ENCODE data around the gene FKBP5. TPM values are rescaled to one million over a fixed set of nuclear protein-coding genes. Genes with fewer than 3 reads are reported as not detected.
"Not testable (repeated sequence)": the region's sequence is repeated elsewhere in the genome, so short reads cannot be mapped to it uniquely, and the experiment has no call there.

FKBP5 gene
- polyA plus RNA-seq, 3 donors from 2014 or later, result 26.1 to 99.0 (median 29.3) TPM

DNA sequence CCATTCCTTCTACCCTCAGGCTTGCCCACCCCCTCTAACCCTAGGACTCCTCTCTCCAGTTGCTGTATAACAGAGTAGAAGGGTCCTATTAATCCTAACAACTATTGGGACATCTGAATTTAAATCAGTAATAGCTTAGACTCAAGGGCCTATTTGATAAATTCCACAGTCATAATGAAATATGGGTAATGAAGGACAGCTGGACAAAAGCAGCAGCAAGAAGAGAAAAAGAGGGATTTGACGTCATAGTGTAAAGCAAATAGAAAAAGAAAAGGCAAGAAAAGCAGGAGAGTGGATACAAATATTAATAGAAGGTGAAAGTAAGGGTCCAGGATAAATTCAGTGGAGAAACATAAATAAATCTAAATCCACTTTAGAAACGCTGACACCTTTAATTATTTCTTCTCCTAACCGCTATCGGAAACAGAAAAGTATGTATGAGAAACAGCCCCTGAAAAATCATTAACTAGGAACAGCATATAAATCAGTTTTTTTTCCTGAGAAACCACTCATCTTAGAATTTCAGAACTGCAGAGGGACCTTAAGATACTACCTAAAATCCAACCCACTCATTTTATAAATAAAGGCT lies 12.8 kb downstream of the FKBP5 start:
- Mint-ChIP-seq H3K36me3 (peaks cover 0 to 3% (median 0%) of the 10 kb centered on the region in 3 donors), H3K4me3 (no peak overlapping the region), H3K9me3 (no peaks in the 10 kb centered on the region), H3K4me1 (peaks cover 17 to 34% of the 10 kb centered on the region in 2 donors), H3K27ac (peak overlapping the region in 2 of 6 donors; percentile 3 to 31), H3K27me3 (ENCODE audit: low read depth in 3 of 3) (peaks cover 0 to 3% (median 2%) of the 10 kb centered on the region in 3 donors)
- DNase-seq, result no peak

DNA sequence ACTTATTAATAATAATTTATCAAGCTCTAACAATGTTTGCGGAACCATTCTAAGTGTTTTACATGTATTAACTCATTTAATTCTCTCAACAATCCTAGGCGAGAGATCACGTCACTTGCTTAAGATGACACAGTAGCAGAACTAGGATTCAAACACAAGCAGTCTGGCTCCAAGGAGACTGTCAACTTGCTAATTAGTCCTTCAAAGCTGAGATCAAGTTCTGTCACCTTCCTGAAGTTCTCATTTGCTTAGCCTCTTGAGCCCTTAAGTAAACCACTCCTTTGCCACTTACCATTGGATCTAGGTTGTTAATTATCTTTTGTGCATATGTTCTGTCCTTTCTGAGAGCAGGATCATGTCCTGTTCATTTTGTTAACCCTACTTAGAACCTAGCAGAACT lies 14.1 kb downstream of the FKBP5 start:
- peaks cover 0 to 3% (median 2%) of the 10 kb centered on the region in 3 donors for H3K27me3 Mint-ChIP-seq (ENCODE audit: low read depth in 3 of 3)
- peak overlapping the region in 5 of 6 donors; percentile 10 to 51 (median 41) for H3K27ac Mint-ChIP-seq
- H3K4me1 Mint-ChIP-seq, result peaks cover 25 to 41% of the 10 kb centered on the region in 2 donors
- H3K4me3 Mint-ChIP-seq, result no peak overlapping the region
- DNase-seq, result no peak
- H3K36me3 Mint-ChIP-seq, result peaks cover 0 to 3% (median 0%) of the 10 kb centered on the region in 3 donors
- H3K9me3 Mint-ChIP-seq, result no peaks in the 10 kb centered on the region

GRCh38 chr6:35673755-35674154 lies 15.0 kb downstream of the FKBP5 start:
- Mint-ChIP-seq H3K4me3 (no peak overlapping the region), H3K36me3 (no peaks in the 10 kb centered on the region), H3K27me3 (ENCODE audit: low read depth in 3 of 3) (peaks cover 0 to 3% (median 2%) of the 10 kb centered on the region in 3 donors), H3K4me1 (peaks cover 33 to 50% of the 10 kb centered on the region in 2 donors), H3K27ac (peak overlapping the region; percentile 10 to 67 (median 44)), H3K9me3 (no peaks in the 10 kb centered on the region)
- DNase-seq, result no peak

GRCh38 chr6:35673284-35673666 lies 15.4 kb downstream of the FKBP5 start:
- H3K9me3 Mint-ChIP-seq, result not testable (repeated sequence)
- H3K27ac Mint-ChIP-seq, result peak overlapping the region in 4 of 6 donors; percentile 10 to 55 (median 42)

GRCh38 chr6:35670453-35670852 lies 18.3 kb downstream of the FKBP5 start:
- not testable (repeated sequence) for H3K27me3 Mint-ChIP-seq (ENCODE audit: low read depth in 3 of 3); H3K36me3 Mint-ChIP-seq; H3K9me3 Mint-ChIP-seq; DNase-seq
- Mint-ChIP-seq H3K4me1 (peaks cover 42 to 49% of the 10 kb centered on the region in 2 donors), H3K4me3 (peak overlapping the region in 1 of 5 donors; percentile 89), H3K27ac (peak overlapping the region in 2 of 6 donors; percentile 42 to 85)

More at GRCh38 chr6:35673284-35673666, 15.4 kb downstream of the FKBP5 start:
- H3K27me3 Mint-ChIP-seq (ENCODE audit: low read depth in 3 of 3); DNase-seq; H3K4me3 Mint-ChIP-seq; H3K36me3 Mint-ChIP-seq: not testable (repeated sequence)
- H3K4me1 Mint-ChIP-seq, result peaks cover 37 to 54% of the 10 kb centered on the region in 2 donors

GRCh38 chr6:35669451-35670045 lies 19.2 kb downstream of the FKBP5 start:
- peak overlapping the region; percentile 79 to 93 (median 90) for H3K27ac Mint-ChIP-seq
- peaks cover 40 to 47% of the 10 kb centered on the region in 2 donors for H3K4me1 Mint-ChIP-seq
- H3K27me3 Mint-ChIP-seq (ENCODE audit: low read depth in 3 of 3), result peaks cover 0 to 2% (median 1%) of the 10 kb centered on the region in 3 donors
- H3K9me3 Mint-ChIP-seq, result no peaks in the 10 kb centered on the region
- no peaks in the 10 kb centered on the region for H3K36me3 Mint-ChIP-seq
- DNase-seq, result peak; percentile 25 to 30 (median 28)
- H3K4me3 Mint-ChIP-seq, result peak overlapping the region; percentile 77 to 89 (median 82)

- Mint-ChIP-seq H3K4me3 (peak overlapping the region; percentile 77 to 89 (median 82)), H3K27me3 (ENCODE audit: low read depth in 3 of 3) (peaks cover 0 to 2% (median 1%) of the 10 kb centered on the region in 3 donors), H3K9me3 (no peaks in the 10 kb centered on the region), H3K27ac (peak overlapping the region; percentile 79 to 93 (median 90)), H3K36me3 (no peaks in the 10 kb centered on the region), H3K4me1 (peaks cover 35 to 40% of the 10 kb centered on the region in 2 donors)
- DNase-seq, result no peak
Measured at GRCh38 chr6:35668744-35669450, 19.8 kb downstream of the FKBP5 start.

GRCh38 chr6:35668096-35668495 lies 20.6 kb downstream of the FKBP5 start:
- Mint-ChIP-seq H3K27ac (peak overlapping the region; percentile 49 to 85 (median 70)), H3K9me3 (no peaks in the 10 kb centered on the region), H3K4me1 (peaks cover 31 to 34% of the 10 kb centered on the region in 2 donors), H3K27me3 (ENCODE audit: low read depth in 3 of 3) (peaks cover 0 to 2% (median 1%) of the 10 kb centered on the region in 3 donors), H3K36me3 (no peaks in the 10 kb centered on the region), H3K4me3 (peak overlapping the region; percentile 78 to 85 (median 83))
- no peak for DNase-seq

- Mint-ChIP-seq H3K36me3 (no peaks in the 10 kb centered on the region), H3K27me3 (ENCODE audit: low read depth in 3 of 3) (no peaks in the 10 kb centered on the region), H3K4me1 (peaks cover 28 to 29% of the 10 kb centered on the region in 2 donors), H3K4me3 (no peak overlapping the region), H3K9me3 (no peaks in the 10 kb centered on the region), H3K27ac (no peak overlapping the region)
- no peak for DNase-seq
Measured at GRCh38 chr6:35665573-35665972, 23.1 kb downstream of the FKBP5 start.

DNA sequence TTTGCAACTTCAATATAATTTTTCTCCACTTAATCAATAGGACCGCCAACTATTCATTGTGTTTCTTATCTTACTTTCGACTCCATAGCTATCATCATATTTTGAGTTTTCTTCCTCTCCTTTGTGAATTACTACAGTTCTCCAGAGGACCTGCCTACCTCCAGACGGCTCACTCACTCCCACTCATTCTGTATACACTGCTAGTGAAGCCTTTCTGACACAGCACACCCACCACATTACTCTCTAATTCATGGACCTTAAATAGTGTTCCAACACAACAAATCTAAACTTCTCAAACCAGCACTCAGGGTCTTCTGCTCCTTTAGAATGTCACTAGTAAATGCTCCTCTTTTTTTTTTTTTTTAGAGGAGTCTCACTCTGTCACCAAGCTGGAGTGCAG lies 23.8 kb downstream of the FKBP5 start:
- Mint-ChIP-seq H3K27me3 (ENCODE audit: low read depth in 3 of 3) (no peaks in the 10 kb centered on the region), H3K36me3 (no peaks in the 10 kb centered on the region), H3K4me1 (peaks cover 24 to 25% of the 10 kb centered on the region in 2 donors), H3K27ac (no peak overlapping the region), H3K4me3 (no peak overlapping the region), H3K9me3 (no peaks in the 10 kb centered on the region)
- DNase-seq, result no peak

DNA sequence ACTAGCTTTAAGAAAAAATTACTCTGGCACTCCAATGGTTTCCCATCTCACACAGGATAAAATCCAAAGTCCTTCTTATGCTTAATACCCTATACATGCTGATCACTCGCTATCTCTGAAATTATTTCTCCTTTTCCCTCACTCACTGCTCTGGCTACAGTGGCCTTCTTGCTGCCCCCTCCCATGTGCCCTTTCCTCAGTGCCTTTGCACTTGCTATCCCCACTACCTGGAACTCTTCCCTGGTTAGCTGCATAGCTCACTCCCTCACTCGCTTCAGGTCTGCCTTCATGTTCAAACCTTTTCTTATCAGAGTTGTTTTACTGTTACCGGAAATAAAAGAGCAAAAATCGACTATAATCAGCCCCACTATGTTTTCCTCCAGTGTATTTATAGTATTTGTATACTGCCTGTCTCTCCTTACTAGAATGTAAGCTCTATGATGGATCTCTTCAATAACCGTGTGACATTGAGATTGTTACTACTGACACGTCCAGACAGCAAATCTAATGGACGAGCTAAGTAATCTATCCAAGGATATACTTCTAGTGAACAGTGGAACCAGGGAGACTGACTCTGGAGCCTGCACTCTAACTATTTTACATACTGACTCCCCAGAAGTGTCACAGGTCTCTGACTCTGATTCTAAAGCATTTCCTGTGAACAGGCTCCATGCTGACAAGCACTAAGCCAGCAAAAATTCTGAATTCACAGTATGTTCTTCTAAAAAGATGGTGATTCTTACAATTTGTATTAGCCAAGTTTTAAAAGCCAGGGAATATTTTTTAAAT lies 25.1 kb downstream of the FKBP5 start:
- no peaks in the 10 kb centered on the region for H3K27me3 Mint-ChIP-seq (ENCODE audit: low read depth in 3 of 3)
- H3K36me3 Mint-ChIP-seq, result no peaks in the 10 kb centered on the region
- no peak overlapping the region for H3K4me3 Mint-ChIP-seq
- DNase-seq, result no peak
- no peaks in the 10 kb centered on the region for H3K9me3 Mint-ChIP-seq
- peaks cover 11 to 12% of the 10 kb centered on the region in 2 donors for H3K4me1 Mint-ChIP-seq
- no peak overlapping the region for H3K27ac Mint-ChIP-seq

- Mint-ChIP-seq H3K27me3 (ENCODE audit: low read depth in 3 of 3) (no peaks in the 10 kb centered on the region), H3K4me1 (peaks cover 5 to 6% of the 10 kb centered on the region in 2 donors), H3K27ac (no peak overlapping the region), H3K4me3 (no peak overlapping the region), H3K36me3 (no peaks in the 10 kb centered on the region), H3K9me3 (no peaks in the 10 kb centered on the region)
- no peak for DNase-seq
Measured at GRCh38 chr6:35662999-35663398, 25.7 kb downstream of the FKBP5 start.

GRCh38 chr6:35654883-35655282 lies 33.8 kb downstream of the FKBP5 start:
- Mint-ChIP-seq H3K4me1 (peaks cover 0 to 5% of the 10 kb centered on the region in 2 donors), H3K4me3 (no peak overlapping the region), H3K27ac (no peak overlapping the region), H3K36me3 (peaks cover 3 to 4% (median 3%) of the 10 kb centered on the region in 3 donors), H3K9me3 (peaks cover 0 to 3% (median 0%) of the 10 kb centered on the region in 6 donors), H3K27me3 (ENCODE audit: low read depth in 3 of 3) (no peaks in the 10 kb centered on the region)
- DNase-seq, result no peak

Data from immature natural killer cell (primary cell).